ENCODE results near the gene APBA2. TPM values are rescaled to one million over a fixed set of nuclear protein-coding genes. Genes with fewer than 3 reads are reported as not detected.

The APBA2 gene
- polyA plus RNA-seq, 1 donor (not counting 4 experiments of a cell fraction or from before 2014, with no cell fraction given), result 5.5 TPM

GRCh38 chr15:29071882-29072273, 186.1 kb downstream of the APBA2 start:
- dilution Hi-C loops (cut with MboI; ENCODE audit: extremely low pct_ligation_motif_present, low sequenced_read_pairs), result no loop called here
- no peak overlapping the region for H3K9ac ChIP-seq (ENCODE audit: control insufficient read depth, extremely low read depth, insufficient read depth, low read length)
- peaks cover 5% of the 10 kb centered on the region for H3K9me3 ChIP-seq (ENCODE audit: control insufficient read depth, low read depth, low read length)
- TF ChIP-seq EZH2 (IDR thresholded peaks at IDR 0.05; ENCODE audit: low read length), result no peak
- TF ChIP-seq, protein P1, sequence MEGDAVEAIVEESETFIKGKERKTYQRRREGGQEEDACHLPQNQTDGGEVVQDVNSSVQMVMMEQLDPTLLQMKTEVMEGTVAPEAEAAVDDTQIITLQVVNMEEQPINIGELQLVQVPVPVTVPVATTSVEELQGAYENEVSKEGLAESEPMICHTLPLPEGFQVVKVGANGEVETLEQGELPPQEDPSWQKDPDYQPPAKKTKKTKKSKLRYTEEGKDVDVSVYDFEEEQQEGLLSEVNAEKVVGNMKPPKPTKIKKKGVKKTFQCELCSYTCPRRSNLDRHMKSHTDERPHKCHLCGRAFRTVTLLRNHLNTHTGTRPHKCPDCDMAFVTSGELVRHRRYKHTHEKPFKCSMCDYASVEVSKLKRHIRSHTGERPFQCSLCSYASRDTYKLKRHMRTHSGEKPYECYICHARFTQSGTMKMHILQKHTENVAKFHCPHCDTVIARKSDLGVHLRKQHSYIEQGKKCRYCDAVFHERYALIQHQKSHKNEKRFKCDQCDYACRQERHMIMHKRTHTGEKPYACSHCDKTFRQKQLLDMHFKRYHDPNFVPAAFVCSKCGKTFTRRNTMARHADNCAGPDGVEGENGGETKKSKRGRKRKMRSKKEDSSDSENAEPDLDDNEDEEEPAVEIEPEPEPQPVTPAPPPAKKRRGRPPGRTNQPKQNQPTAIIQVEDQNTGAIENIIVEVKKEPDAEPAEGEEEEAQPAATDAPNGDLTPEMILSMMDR (optimal IDR thresholded peaks at IDR 0.05 in 1 of 3, IDR thresholded peaks at IDR 0.05 in 1 of 3, conservative IDR thresholded peaks at IDR 0.05 in 1 of 3; ENCODE audit: extremely low read depth in 1 of 3, insufficient read depth in 2 of 3, low read length in 3 of 3), result no peak
- H3K79me2 ChIP-seq (ENCODE audit: control insufficient read depth, insufficient read depth, low read length), result no peaks in the 10 kb centered on the region
- H3K9me1 ChIP-seq (ENCODE audit: control insufficient read depth, extremely low read depth, insufficient read depth, low read length), result no peaks in the 10 kb centered on the region
- H4K20me1 ChIP-seq (ENCODE audit: control insufficient read depth, extremely low read depth, insufficient read depth, low read length), result no peaks in the 10 kb centered on the region
- no peaks in the 10 kb centered on the region for H3K36me3 ChIP-seq (ENCODE audit: control insufficient read depth in 2 of 2, extremely low read depth in 1 of 2, insufficient read depth in 2 of 2, low read length in 2 of 2)
- H3K4me2 ChIP-seq (ENCODE audit: control insufficient read depth, extremely low read depth, insufficient read depth, low read depth, low read length), result no peak overlapping the region
- H3K27ac ChIP-seq (ENCODE audit: control insufficient read depth, insufficient read depth, low read length), result no peak overlapping the region
- H2AFZ ChIP-seq (ENCODE audit: control insufficient read depth, low read length), result no peak overlapping the region
- FAIRE-seq, result no peak
- DNase-seq (ENCODE audit: low read depth, low spot score), result no peak
- H3K4me1 ChIP-seq (ENCODE audit: control insufficient read depth, extremely low read depth, insufficient read depth, low read length), result no peaks in the 10 kb centered on the region
- H3K4me3 ChIP-seq (ENCODE audit: control insufficient read depth in 2 of 3, extremely low read depth in 1 of 3, insufficient read depth in 2 of 3, low read depth in 1 of 3, low read length in 3 of 3), result no peak overlapping the region
- no peaks in the 10 kb centered on the region for H3K27me3 ChIP-seq (ENCODE audit: control insufficient read depth, extremely low read depth, insufficient read depth, low read length)

- FAIRE-seq (no peak), DNase-seq (ENCODE audit: low read depth, low spot score) (no peak)
- dilution Hi-C loops (cut with MboI; ENCODE audit: extremely low pct_ligation_motif_present, low sequenced_read_pairs), result no loop called here
- Histone ChIP-seq H3K9ac (ENCODE audit: control insufficient read depth, extremely low read depth, insufficient read depth, low read length) (no peak overlapping the region), H3K27ac (ENCODE audit: control insufficient read depth, insufficient read depth, low read length) (no peak overlapping the region), H4K20me1 (ENCODE audit: control insufficient read depth, extremely low read depth, insufficient read depth, low read length) (no peaks in the 10 kb centered on the region), H3K4me2 (ENCODE audit: control insufficient read depth, extremely low read depth, insufficient read depth, low read depth, low read length) (no peak overlapping the region), H3K4me3 (ENCODE audit: control insufficient read depth in 2 of 3, extremely low read depth in 1 of 3, insufficient read depth in 2 of 3, low read depth in 1 of 3, low read length in 3 of 3) (no peak overlapping the region), H3K27me3 (ENCODE audit: control insufficient read depth, extremely low read depth, insufficient read depth, low read length) (no peaks in the 10 kb centered on the region), H3K9me1 (ENCODE audit: control insufficient read depth, extremely low read depth, insufficient read depth, low read length) (no peaks in the 10 kb centered on the region), H3K36me3 (ENCODE audit: control insufficient read depth in 2 of 2, extremely low read depth in 1 of 2, insufficient read depth in 2 of 2, low read length in 2 of 2) (no peaks in the 10 kb centered on the region), H3K4me1 (ENCODE audit: control insufficient read depth, extremely low read depth, insufficient read depth, low read length) (no peaks in the 10 kb centered on the region), H3K79me2 (ENCODE audit: control insufficient read depth, insufficient read depth, low read length) (no peaks in the 10 kb centered on the region), H2AFZ (ENCODE audit: control insufficient read depth, low read length) (no peak overlapping the region), H3K9me3 (ENCODE audit: control insufficient read depth, low read depth, low read length) (peaks cover 5% of the 10 kb centered on the region)
- TF ChIP-seq EZH2 (IDR thresholded peaks at IDR 0.05; ENCODE audit: low read length), result no peak
- TF ChIP-seq, protein P1 (optimal IDR thresholded peaks at IDR 0.05 in 1 of 3, IDR thresholded peaks at IDR 0.05 in 1 of 3, conservative IDR thresholded peaks at IDR 0.05 in 1 of 3; ENCODE audit: extremely low read depth in 1 of 3, insufficient read depth in 2 of 3, low read length in 3 of 3), result no peak
Observed at GRCh38 chr15:29072444-29072843, 186.7 kb downstream of the APBA2 start.
